Memory B cell (primary cell): Measurements from ENCODE around the gene TMEM117.

Source experiments
- ATAC-seq: fragments of 150-1000 bp; cut with Tn5 transposase; 2 replicates; pipeline ENCODE4 v1.10.0; 2021; ENCODE audit warnings: low read depth, mild to moderate bottlenecking, moderate library complexity
- DNase-seq, 2 donors: peaks; one replicate each; pipeline ENCODE4 v3.0.0; 2022; ENCODE audit warnings: low spot score in 2 of 2
- H3K27ac Mint-ChIP-seq: one replicate; pipeline ENCODE4 v1.8.0; 2022; ENCODE audit warnings: mild to moderate bottlenecking, moderate library complexity, mixed read lengths
- H3K27me3 Mint-ChIP-seq: one replicate; pipeline ENCODE4 v1.8.0; 2022; ENCODE audit warnings: mixed read lengths
- H3K36me3 Mint-ChIP-seq: one replicate; pipeline ENCODE4 v1.8.0; 2022; ENCODE audit warnings: mild to moderate bottlenecking, mixed read lengths
- H3K4me1 Mint-ChIP-seq: one replicate; pipeline ENCODE4 v1.8.0; 2022; ENCODE audit warnings: mixed read lengths
- H3K4me3 Mint-ChIP-seq: one replicate; pipeline ENCODE4 v1.8.0; 2022; ENCODE audit warnings: mild to moderate bottlenecking, moderate library complexity, mixed read lengths
- H3K9me3 Mint-ChIP-seq: one replicate; pipeline ENCODE4 v1.8.0; 2022; ENCODE audit warnings: mixed read lengths

Gene TMEM117

GRCh38 chr12:44052554-44052953, 216.7 kb downstream of the TMEM117 start:
- no peak overlapping the region for H3K27ac Mint-ChIP-seq
- no peaks in the 10 kb centered on the region for H3K27me3 Mint-ChIP-seq
- H3K4me1 Mint-ChIP-seq, result no peaks in the 10 kb centered on the region
- ATAC-seq (no peak), DNase-seq (no peak)
- no peak overlapping the region for H3K4me3 Mint-ChIP-seq
- H3K9me3 Mint-ChIP-seq, result no peaks in the 10 kb centered on the region
- H3K36me3 Mint-ChIP-seq, result no peaks in the 10 kb centered on the region

GRCh38 chr12:44053549-44054127, 217.8 kb downstream of the TMEM117 start:
- Mint-ChIP-seq H3K27me3 (no peaks in the 10 kb centered on the region), H3K9me3 (no peaks in the 10 kb centered on the region), H3K27ac (no peak overlapping the region), H3K4me1 (no peaks in the 10 kb centered on the region), H3K36me3 (no peaks in the 10 kb centered on the region), H3K4me3 (no peak overlapping the region)
- no peak for DNase-seq
- ATAC-seq, result no peak

- Mint-ChIP-seq H3K4me3 (no peak overlapping the region), H3K36me3 (no peaks in the 10 kb centered on the region), H3K9me3 (no peaks in the 10 kb centered on the region), H3K27me3 (no peaks in the 10 kb centered on the region), H3K27ac (no peak overlapping the region), H3K4me1 (no peaks in the 10 kb centered on the region)
- DNase-seq (no peak), ATAC-seq (no peak)
Measured at GRCh38 chr12:44054281-44054680, 218.4 kb downstream of the TMEM117 start.

- no peak overlapping the region for H3K4me3 Mint-ChIP-seq
Measured at GRCh38 chr12:44058366-44058765, 222.5 kb downstream of the TMEM117 start.

GRCh38 chr12:44059476-44059875, 223.6 kb downstream of the TMEM117 start:
- Mint-ChIP-seq H3K4me3 (no peak overlapping the region), H3K36me3 (no peaks in the 10 kb centered on the region), H3K27ac (no peak overlapping the region), H3K27me3 (no peaks in the 10 kb centered on the region), H3K9me3 (no peaks in the 10 kb centered on the region), H3K4me1 (no peaks in the 10 kb centered on the region)
- DNase-seq, result no peak
- no peak for ATAC-seq

More at GRCh38 chr12:44058366-44058765, 222.5 kb downstream of the TMEM117 start:
- Mint-ChIP-seq H3K4me1 (no peaks in the 10 kb centered on the region), H3K36me3 (no peaks in the 10 kb centered on the region), H3K9me3 (no peaks in the 10 kb centered on the region), H3K27me3 (no peaks in the 10 kb centered on the region), H3K27ac (no peak overlapping the region)
- ATAC-seq (no peak), DNase-seq (no peak)

GRCh38 chr12:44063671-44064070, 227.8 kb downstream of the TMEM117 start:
- Mint-ChIP-seq H3K4me3 (no peak overlapping the region), H3K4me1 (peaks cover 2% of the 10 kb centered on the region), H3K9me3 (no peaks in the 10 kb centered on the region), H3K27ac (no peak overlapping the region), H3K36me3 (no peaks in the 10 kb centered on the region), H3K27me3 (no peaks in the 10 kb centered on the region)
- DNase-seq (no peak), ATAC-seq (no peak)

- Mint-ChIP-seq H3K4me1 (no peaks in the 10 kb centered on the region), H3K27ac (no peak overlapping the region), H3K27me3 (no peaks in the 10 kb centered on the region), H3K4me3 (no peak overlapping the region), H3K36me3 (peaks cover 4% of the 10 kb centered on the region), H3K9me3 (no peaks in the 10 kb centered on the region)
- ATAC-seq (no peak), DNase-seq (no peak)
Measured at GRCh38 chr12:44076871-44077270, 241.0 kb downstream of the TMEM117 start.

- Mint-ChIP-seq H3K4me3 (no peak overlapping the region), H3K9me3 (no peaks in the 10 kb centered on the region), H3K27me3 (no peaks in the 10 kb centered on the region), H3K27ac (no peak overlapping the region), H3K36me3 (peaks cover 4% of the 10 kb centered on the region), H3K4me1 (no peaks in the 10 kb centered on the region)
- no peak for DNase-seq
- ATAC-seq, result no peak
Measured at GRCh38 chr12:44077294-44077693, 241.4 kb downstream of the TMEM117 start.

GRCh38 chr12:44078273-44078672, 242.4 kb downstream of the TMEM117 start:
- H3K27ac Mint-ChIP-seq, result no peak overlapping the region
- no peaks in the 10 kb centered on the region for H3K4me1 Mint-ChIP-seq
- peaks cover 4% of the 10 kb centered on the region for H3K36me3 Mint-ChIP-seq
- no peaks in the 10 kb centered on the region for H3K27me3 Mint-ChIP-seq
- H3K9me3 Mint-ChIP-seq, result no peaks in the 10 kb centered on the region
- H3K4me3 Mint-ChIP-seq, result no peak overlapping the region
- no peak for ATAC-seq
- no peak for DNase-seq

GRCh38 chr12:44088647-44089046, 252.8 kb downstream of the TMEM117 start:
- ATAC-seq (no peak), DNase-seq (no peak)
- Mint-ChIP-seq H3K4me3 (no peak overlapping the region), H3K9me3 (peaks cover 1% of the 10 kb centered on the region), H3K36me3 (peaks cover 12% of the 10 kb centered on the region), H3K27ac (no peak overlapping the region), H3K27me3 (no peaks in the 10 kb centered on the region), H3K4me1 (no peaks in the 10 kb centered on the region)

- ATAC-seq (no peak), DNase-seq (no peak)
- H3K4me1 Mint-ChIP-seq, result no peaks in the 10 kb centered on the region
- H3K27ac Mint-ChIP-seq, result no peak overlapping the region
- H3K36me3 Mint-ChIP-seq, result peaks cover 11% of the 10 kb centered on the region
- H3K9me3 Mint-ChIP-seq, result peaks cover 4% of the 10 kb centered on the region
- no peak overlapping the region for H3K4me3 Mint-ChIP-seq
- H3K27me3 Mint-ChIP-seq, result no peaks in the 10 kb centered on the region
Measured at GRCh38 chr12:44091948-44092606, 256.2 kb downstream of the TMEM117 start.

GRCh38 chr12:44098786-44099185, 262.9 kb downstream of the TMEM117 start:
- H3K9me3 Mint-ChIP-seq, result peaks cover 9% of the 10 kb centered on the region
- ATAC-seq (no peak), DNase-seq (no peak)
- H3K4me1 Mint-ChIP-seq, result peaks cover 2% of the 10 kb centered on the region
- no peaks in the 10 kb centered on the region for H3K27me3 Mint-ChIP-seq
- H3K4me3 Mint-ChIP-seq, result no peak overlapping the region
- H3K27ac Mint-ChIP-seq, result no peak overlapping the region
- H3K36me3 Mint-ChIP-seq, result peaks cover 8% of the 10 kb centered on the region

GRCh38 chr12:44099486-44099885, 263.6 kb downstream of the TMEM117 start:
- Mint-ChIP-seq H3K27me3 (no peaks in the 10 kb centered on the region), H3K4me1 (peaks cover 2% of the 10 kb centered on the region), H3K9me3 (peaks cover 9% of the 10 kb centered on the region), H3K36me3 (peaks cover 8% of the 10 kb centered on the region), H3K4me3 (no peak overlapping the region), H3K27ac (no peak overlapping the region)
- ATAC-seq (no peak), DNase-seq (no peak)

GRCh38 chr12:44100264-44100663, 264.4 kb downstream of the TMEM117 start:
- Mint-ChIP-seq H3K27ac (no peak overlapping the region), H3K4me3 (no peak overlapping the region), H3K4me1 (peaks cover 2% of the 10 kb centered on the region), H3K36me3 (peaks cover 7% of the 10 kb centered on the region), H3K27me3 (no peaks in the 10 kb centered on the region), H3K9me3 (peaks cover 8% of the 10 kb centered on the region)
- no peak for ATAC-seq
- no peak for DNase-seq

- Mint-ChIP-seq H3K27ac (no peak overlapping the region), H3K9me3 (peaks cover 7% of the 10 kb centered on the region), H3K4me1 (peaks cover 2% of the 10 kb centered on the region), H3K36me3 (peaks cover 6% of the 10 kb centered on the region), H3K4me3 (no peak overlapping the region), H3K27me3 (no peaks in the 10 kb centered on the region)
- no peak for DNase-seq
- ATAC-seq, result no peak
Measured at GRCh38 chr12:44101475-44101874, 265.6 kb downstream of the TMEM117 start.
